Prostate gland (tissue), 2 donors: ENCODE results near the gene ABL2.

Experiments used
- POLR2AphosphoS5 ChIP-seq: sonication (generic); formaldehyde crosslinking; IDR thresholded peaks from one replicate; pipeline ENCODE4 v1.6.1; 2017; ENCODE audit warnings: antibody characterized with exemption
- TF ChIP-seq, protein P1 (sequence below), 4 experiments: fragments of 200-600 bp in 2 of 4; fragments of 450-650 bp in 2 of 4; sonication (generic) in 2 of 4; IDR thresholded peaks; 1 replicate in 3 of 4; 2 replicates in 1 of 4; pipeline ENCODE4 v1.5.1; 2016 to 2019; ENCODE audit warnings: antibody characterized with exemption in 4 of 4, mild to moderate bottlenecking in 2 of 4, moderate library complexity in 2 of 4

DNA sequence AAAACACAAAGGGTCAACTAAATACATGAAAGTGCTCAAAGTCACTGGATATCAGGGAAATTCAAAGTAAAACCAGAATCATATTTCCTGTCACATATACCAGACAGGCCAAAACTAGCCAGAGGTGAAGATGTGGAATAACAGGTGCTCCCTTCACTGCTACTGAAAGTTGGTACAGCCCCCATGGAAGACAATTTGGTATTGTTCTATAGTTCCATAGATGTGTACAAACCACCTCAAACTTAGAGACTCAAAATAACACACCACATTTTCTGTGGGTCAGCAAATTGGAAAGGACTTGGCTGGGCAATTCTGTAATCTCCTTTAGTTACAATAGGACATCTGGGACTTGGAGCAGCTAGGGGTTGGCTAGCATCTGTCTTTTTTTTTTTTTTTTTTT lies 39.6 kb upstream of the ABL2 start:
- TF ChIP-seq POLR2AphosphoS5: no peak
- TF ChIP-seq, protein P1, sequence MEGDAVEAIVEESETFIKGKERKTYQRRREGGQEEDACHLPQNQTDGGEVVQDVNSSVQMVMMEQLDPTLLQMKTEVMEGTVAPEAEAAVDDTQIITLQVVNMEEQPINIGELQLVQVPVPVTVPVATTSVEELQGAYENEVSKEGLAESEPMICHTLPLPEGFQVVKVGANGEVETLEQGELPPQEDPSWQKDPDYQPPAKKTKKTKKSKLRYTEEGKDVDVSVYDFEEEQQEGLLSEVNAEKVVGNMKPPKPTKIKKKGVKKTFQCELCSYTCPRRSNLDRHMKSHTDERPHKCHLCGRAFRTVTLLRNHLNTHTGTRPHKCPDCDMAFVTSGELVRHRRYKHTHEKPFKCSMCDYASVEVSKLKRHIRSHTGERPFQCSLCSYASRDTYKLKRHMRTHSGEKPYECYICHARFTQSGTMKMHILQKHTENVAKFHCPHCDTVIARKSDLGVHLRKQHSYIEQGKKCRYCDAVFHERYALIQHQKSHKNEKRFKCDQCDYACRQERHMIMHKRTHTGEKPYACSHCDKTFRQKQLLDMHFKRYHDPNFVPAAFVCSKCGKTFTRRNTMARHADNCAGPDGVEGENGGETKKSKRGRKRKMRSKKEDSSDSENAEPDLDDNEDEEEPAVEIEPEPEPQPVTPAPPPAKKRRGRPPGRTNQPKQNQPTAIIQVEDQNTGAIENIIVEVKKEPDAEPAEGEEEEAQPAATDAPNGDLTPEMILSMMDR (IDR thresholded peaks at IDR 0.05): no peak
